ENCODE data around the gene IL1F10.
"Not testable (repeated sequence)": the region's sequence is repeated elsewhere in the genome, so short reads cannot be mapped to it uniquely, and the experiment has no call there.

IL1F10 gene

DNA sequence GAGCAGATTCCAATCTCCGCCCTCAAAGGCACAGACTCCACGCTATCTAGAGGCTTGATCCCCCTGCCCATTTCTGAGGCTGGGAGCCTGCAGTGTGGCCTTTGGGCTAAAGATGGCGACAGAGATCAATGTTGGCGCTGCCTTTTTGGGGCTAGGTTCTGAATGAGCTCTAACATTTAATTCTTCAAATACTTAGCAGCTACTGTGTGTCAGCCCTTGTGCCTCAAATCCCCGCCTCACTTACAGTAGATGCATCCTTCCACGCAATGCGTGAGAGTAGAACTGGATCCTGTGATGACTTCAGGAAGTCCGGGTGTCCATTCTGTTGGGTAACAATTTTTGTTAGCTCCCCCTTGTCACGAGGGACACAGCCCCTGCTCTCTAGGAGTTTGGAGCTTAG lies 12.4 kb downstream of the IL1F10 start:
- in situ Hi-C loops (cut with MboI; ENCODE audit: low sequenced_read_pairs) = no loop called here

DNA sequence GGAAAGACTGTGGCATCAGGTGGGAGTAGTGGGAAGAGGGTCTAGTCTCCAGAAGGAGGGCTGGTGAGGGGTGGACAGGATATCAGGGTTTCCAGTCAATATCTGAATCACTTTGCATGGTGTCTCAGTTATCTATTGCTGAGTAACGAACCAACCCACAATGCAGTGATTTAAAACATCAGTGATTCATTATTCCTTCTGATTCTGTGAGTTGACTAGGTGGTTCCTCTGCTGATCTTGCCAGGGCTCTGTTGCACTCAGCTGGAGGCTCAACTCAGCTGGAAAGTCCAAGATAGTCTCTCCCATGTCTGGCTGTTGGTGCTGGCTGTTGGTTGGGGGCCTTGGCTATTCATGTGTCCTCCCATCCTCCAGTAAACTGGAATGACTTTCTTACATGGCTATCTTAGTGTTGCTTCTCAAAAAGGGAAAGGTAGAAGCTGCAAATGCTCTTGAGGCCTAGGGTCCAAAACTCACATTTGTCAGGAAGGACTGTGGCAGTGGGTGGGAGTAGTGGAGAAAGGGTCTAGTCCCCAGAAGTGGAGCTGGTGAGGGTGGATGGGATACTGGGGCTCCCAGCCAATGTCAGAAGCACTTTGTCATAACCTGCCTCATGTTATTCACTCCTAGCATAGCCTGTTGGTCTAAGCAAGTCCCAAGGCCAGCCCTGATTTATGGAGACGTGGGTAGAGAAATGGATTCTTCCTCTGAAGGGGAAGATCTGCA lies 13.9 kb downstream of the IL1F10 start:
- in situ Hi-C loops (cut with MboI; ENCODE audit: low sequenced_read_pairs) = no loop called here

DNA sequence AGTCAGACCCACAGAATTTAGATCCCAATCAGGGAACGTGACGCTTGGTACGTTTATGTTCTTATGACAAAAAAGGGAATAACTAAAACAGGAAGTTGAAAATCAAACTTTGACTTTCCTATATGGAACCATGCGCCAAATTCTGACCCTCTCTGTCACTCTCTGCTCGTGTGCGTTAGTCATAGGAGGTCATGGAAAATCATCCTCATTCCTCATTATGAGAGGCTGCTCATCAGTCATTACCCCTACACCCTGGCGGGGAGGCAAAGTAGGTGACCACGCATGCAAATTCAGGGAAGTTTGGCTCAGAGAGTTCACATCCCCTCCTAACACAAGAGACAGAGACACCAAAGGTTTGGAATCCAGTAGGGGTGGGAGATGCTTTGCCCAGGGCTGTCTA lies 15.5 kb downstream of the IL1F10 start:
- in situ Hi-C loops (cut with MboI; ENCODE audit: low sequenced_read_pairs) = no loop called here

DNA sequence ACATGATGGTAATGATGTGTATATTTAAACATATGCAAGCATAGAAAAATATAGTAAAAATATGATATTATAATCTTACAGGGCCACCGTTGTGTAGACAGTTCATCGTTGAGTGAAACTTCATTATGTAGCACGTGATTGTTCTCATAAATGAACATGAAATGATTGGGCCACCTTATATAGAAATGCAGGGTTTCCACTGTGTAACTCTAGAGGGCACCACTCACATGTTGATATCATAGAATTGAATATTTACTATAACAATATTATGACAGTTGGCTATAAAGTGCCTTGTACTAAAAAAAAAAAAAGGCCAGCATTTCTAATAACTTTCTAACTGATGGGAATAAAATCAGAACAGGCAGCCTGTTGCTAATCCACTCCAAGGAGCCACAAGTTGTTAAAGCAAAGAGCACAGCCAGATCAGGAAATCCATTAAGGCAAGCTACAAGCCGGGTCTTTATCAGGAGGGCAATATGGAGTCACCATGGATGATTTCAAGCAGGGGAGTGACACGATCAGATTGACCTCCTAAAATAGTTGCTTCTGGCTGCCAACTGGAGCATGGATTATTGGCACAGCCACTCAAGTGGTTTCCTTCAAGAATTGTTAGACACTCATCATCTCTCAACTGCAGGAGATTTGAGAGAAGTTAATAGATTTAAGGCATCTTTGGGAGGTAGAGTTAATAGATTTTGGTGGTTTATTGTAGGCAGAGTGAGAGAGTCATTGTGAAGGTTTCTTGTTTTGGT lies 16.7 kb downstream of the IL1F10 start:
- in situ Hi-C loops (cut with MboI; ENCODE audit: low sequenced_read_pairs) = no loop called here

DNA sequence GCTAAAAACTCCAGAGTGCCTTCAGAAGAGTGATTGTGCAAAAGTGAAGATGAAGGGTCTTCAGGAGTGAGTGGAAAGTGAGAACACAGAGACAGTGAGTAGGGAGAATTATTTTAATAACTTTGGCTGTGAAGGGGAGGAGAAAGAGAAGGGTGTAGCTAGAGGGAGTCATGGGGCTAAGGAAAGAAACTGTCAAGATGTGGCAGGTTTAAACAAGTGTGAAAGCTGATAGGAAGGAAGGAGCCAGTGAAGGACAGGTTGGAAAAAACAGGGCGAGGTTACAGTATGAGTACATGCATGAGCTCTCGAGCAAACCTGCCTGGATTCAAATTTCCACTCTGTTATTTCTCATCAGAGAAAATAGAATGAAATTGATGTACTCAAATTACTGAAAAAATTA lies 17.8 kb downstream of the IL1F10 start:
- in situ Hi-C loops (cut with MboI; ENCODE audit: low sequenced_read_pairs) = no loop called here

DNA sequence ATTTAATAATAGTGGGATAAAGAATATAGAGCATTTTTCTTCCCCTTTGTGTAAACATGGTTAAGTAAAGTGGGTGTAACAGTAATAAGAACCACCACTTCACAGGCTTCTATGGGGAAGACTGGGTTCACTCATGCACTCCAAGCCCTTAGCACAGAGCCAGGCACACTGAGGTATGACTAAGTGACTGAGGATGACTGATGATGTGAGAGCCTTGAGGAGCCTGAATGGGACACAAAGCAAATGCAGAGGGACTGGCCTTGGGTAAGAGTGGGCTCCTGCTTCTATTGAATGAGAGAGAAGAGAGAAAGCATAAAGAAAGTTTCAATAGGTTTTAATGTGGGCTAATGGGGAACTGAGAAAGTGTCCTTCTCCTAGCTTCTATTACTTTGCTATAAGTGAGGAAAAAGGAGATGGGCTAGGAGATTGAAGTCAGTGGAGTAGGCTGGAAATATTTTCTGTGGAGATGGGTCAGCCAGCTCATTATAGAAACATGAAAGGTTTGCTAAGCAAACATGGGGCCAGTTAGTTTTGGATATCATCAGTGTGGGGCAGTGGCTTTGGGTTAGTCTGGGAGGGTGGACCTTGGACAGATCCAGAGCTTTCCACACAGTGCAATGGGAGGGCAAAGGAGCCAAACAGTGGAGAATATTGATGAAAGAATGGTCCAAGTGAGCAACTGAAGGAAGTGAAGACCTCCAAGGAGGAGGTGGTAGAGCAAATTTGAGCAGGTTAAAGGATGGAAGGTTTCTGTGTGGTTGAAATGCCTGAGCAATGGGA lies 20.6 kb downstream of the IL1F10 start:
- in situ Hi-C loops (cut with MboI; ENCODE audit: low sequenced_read_pairs) = no loop called here

DNA sequence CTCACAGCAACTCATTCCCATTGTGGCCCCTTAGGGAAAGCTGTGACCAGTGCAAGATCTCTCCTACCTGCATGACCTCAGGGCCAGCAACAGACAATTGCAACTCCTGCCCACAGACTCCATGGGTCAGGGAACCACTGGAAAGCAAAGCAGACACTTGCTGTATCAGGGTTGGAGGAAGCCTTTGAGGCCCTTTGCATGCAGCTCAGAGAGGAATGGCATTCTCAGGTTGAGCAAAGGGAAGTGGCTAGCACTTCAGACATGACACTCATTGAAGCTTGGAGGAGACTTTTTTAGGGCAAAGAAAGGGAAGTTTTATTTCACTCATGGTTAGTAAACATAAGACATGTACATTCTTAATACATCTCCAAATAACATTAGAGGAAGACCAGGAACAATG lies 22.1 kb downstream of the IL1F10 start:
- in situ Hi-C loops (cut with MboI; ENCODE audit: low sequenced_read_pairs) = no loop called here

DNA sequence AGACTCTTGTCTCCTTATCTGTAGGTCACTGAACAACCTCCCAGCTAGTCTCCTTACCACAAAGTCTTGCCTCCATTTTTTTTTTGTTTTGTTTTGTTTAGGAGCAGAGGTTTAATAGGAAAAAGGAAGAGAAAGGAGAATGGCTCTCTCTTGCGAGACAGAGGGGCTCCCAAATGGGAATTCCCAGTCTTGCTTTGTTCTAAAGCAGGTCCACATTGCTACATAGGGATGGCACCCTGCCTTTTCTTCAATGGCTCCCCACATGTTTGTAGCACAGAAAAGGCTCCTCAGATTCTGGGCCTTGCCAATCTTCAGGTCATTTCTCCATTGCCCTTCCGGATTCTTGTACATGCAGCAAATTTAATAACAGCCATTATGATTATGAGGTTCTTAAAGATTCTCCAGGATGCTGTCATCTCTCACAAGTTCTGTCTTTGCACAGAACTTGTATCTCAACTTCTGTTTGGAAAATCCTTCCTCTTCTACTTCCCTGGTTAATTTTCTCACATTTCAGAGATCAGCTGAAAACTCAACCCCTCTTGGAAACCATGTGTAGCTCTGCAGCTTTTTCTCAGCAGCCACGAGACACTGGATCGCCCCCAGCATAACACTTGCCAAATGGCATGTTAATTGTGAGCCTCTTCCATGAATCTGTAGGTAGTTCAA lies 23.6 kb downstream of the IL1F10 start:
- in situ Hi-C loops (cut with MboI; ENCODE audit: low sequenced_read_pairs) = no loop called here

DNA sequence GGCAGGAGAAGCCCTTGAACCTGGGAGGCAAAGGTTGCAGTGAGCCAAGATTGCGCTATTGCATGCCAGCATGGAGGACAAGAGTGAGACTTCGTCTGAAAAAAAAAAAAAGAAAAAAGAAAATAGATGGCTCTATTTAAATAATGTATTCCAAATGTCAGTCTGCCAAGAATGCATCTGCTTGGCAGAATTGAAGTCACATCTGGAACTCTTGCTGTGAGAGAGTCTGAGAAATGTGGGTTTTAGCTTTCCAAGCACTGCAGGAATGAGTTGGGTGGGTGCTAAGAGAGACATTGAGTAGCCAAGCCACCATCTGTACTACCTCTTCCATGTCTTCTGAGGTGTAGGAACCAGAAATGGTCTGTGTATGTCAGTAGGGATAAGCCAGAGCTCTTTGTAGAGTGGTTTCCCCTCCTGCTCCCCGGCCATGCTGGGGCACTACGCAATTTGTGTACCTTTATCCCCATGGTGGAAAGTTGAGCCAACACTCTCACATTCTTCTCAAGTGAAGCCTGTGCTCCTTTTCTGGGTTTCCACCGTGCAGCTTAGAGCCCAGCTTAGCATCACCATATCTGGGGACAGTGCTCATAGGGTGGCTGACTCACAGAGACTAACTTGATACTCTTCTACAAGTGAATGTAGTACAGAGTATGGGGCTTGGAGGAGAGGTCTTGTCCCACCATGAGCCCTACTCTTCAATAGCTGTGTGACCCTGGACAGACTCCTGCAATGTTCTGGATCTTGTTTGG lies 25.3 kb downstream of the IL1F10 start:
- in situ Hi-C loops (cut with MboI; ENCODE audit: low sequenced_read_pairs) = no loop called here

DNA sequence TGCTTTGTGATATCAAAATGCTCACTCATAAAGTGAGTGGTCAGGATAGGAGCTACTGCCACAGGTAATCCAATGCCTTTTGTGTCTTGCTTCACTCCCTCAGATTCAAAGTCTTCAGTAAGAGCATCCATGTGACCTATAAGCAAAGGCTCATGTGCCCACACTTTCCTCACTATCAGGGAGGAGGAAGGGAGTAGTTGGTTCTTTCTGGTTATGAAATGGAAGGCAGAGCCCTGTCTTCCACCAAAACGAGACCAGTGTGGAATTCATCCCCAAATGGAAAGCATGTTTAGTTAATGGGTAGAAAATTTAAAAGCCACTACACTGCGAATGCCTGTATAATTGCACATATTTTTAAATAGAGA lies 25.8 kb downstream of the IL1F10 start:
- in situ Hi-C loops (cut with MboI; ENCODE audit: low sequenced_read_pairs) = no loop called here

DNA sequence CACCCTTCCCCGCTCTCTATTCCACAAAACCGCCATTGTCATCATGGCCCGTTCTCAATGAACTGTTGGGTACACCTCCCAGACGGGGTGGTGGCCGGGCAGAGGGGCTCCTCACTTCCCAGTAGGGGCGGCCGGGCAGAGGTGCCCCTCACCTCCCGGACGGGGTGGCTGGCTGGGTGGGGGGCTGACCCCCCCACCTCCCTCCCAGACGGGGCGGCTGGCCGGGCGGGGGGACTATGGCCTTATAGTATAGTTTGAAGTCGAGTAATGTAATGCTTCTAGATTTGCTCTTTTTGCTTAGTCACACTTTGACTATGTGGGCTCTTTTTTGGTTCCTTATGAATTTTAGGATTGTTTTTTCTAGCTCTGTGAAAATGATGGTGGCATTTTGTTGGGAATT lies 28.5 kb downstream of the IL1F10 start:
- in situ Hi-C loops (cut with MboI; ENCODE audit: low sequenced_read_pairs) = not testable (repeated sequence)

DNA sequence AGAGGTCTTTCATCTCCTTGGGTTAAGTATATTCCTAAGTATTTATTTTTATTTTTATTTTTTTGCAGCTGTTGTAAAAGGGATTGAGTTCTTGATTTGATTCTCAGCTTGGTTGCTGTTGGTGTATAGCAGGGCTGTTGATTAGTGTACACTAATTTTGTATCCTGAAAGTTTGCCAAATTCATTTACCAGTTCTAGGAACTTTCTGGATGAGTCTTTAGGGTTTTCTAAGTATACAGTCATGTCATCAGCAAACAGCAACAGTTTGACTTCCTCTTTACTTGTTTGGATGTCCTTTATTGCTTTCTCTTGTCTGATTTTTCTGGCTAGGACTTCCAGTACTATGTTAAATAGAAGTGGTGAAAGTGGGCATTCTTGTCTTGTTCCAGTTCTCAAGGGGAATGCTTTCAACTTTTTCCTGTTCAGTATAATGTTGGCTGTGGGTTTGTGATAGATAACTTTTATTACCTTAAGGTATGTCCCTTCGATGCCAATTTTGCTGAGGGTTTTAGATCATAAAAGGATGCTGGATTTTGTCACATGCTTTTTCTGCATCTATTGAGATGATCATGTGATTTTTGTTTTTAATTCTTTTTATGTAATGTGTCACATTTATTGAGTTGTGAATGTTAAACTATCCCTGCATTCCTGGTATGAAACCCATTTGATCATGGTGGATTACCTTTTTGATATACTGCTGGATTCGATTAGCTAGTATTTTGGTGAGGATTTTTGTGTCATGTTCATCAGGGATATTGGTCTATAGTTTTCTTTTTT lies 29.3 kb downstream of the IL1F10 start:
- in situ Hi-C loops (cut with MboI; ENCODE audit: low sequenced_read_pairs) = not testable (repeated sequence)

DNA sequence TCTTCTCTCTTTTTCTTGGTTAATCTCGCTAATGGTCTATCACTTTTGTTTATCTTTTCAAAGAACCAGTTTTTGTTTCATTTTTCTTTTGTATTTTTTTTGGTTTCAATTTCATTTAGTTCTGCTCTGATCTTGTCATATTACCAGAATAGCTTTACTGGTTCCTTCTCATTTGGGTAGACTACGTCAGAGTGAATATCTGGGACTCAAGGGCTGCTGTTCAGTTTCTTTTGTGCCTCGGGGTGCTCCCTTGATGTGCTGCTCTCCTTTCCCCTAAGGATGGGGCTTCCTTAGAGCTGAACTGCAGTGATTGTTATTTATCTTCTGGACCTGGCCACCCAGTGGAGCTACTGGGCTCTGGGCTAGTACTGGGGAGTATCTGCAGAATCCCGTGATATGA lies 30.3 kb downstream of the IL1F10 start:
- in situ Hi-C loops (cut with MboI; ENCODE audit: low sequenced_read_pairs) = no loop called here

DNA sequence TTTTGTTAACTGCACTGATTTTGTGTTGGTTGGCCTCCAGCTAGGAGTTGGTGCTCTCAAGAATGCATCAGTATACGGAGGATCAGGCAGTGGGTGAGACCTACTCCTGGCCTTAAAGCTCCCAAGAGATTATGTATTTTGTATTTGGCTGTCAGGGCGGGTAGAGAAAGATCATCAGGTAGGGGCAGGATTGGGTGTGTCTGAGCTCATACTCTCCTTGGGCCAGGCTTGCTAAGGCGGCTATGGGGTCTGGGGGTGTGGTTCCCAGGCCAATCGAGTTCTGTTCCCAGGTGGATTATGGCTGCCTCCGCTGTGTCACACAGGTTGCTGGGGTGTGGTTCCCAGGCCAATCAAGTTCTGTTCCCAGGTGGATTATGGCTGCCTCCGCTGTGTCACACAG lies 30.8 kb downstream of the IL1F10 start:
- in situ Hi-C loops (cut with MboI; ENCODE audit: low sequenced_read_pairs) = no loop called here

DNA sequence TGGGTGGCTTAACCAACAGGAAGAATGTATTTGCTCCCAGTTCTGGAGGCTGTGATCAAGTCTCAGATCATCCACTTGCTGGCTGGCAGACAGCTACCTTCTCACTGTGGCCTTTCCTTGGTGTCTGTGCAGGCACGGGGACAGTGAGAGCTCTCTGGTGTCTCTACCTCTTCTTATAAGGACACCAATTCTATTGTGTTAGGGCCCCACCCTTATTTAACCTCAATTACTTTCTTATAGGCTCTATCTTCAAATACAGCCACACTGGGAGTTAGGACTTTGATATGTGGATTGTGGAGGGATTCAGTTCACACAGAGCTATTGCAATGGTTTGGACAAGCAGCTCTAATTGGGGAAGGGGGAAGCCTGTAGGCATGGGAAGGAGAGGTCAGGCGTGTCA lies 34.4 kb downstream of the IL1F10 start:
- in situ Hi-C loops (cut with MboI; ENCODE audit: low sequenced_read_pairs) = no loop called here

DNA sequence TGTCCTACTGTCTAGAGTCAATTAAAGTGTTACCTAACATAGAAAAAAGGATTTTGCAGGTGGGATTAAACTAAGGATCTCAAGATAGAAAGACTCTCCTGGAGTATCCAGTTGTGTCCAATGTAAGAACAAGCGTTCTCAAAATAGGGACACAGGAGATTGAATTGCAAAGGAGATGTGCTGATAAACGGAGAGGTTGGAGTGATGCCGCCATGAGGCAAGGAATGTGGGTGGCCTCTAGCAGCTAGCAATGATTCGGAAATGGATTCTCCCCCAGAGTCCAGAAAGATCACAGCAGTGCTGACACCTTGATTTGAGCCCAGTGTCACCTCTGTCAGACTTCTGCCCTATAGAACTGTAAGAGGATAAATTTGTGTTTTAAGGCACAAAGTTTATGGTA lies 35.5 kb downstream of the IL1F10 start:
- in situ Hi-C loops (cut with MboI; ENCODE audit: low sequenced_read_pairs) = no loop called here

DNA sequence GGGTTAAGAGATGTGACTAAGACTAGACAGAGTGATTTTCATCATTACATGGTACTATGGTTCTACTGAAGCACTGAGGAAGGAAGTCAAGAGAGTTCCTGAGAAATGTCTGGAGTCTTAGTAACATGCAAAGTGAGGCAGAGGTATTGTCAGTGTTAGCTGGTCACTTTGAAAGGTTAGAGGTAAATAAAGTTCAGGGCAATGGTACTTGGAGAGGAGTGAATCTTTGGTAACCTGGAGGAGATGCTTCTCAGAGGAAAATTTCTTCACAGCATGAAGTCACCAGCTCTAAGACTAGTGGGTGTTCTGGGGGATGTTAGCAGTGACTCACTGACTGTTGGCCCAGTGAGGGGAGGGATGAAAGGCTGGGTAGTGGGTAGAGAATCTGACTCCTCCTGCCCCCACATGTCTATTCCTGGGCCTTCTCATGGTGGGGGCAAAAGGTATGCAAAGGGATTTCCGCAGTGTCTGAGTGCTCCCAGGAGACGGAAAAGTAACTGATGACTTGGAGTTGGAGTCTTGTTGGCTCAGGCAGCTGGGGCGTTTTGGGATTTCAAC lies 36.4 kb downstream of the IL1F10 start:
- in situ Hi-C loops (cut with MboI; ENCODE audit: low sequenced_read_pairs) = no loop called here

DNA sequence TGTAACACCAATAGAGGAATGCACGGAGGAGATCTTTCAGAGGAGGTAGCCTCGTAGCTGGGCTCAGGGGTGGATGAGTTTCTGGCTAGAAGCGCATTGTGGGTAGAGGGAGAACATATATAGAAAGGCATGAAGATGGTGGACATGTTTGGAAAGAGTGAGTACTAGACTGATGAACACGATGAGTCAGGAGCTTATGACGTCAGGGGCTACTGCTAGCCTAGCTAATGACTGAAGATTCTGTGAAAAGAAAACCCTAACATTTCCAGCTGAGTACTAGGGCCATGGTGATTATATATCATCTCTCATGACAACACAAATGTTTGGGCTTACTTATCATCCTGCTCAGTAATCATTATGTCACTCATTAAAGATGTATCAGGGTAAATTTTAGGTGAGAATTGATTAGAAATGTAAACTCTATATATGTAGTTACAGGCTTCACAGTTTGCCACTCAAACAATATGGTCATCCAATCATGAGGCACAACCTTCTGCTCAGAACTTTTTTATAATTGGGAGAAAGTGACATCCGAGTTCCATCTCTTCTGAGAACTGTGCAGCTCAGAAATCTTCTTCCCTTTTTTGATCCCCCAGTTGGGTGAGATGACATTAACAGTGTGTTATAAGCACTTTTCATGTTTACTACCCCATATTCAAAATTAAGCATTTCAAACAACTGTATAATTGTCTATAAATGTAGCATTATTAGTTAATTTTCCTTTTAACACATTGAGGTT lies 37.4 kb downstream of the IL1F10 start:
- in situ Hi-C loops (cut with MboI; ENCODE audit: low sequenced_read_pairs) = no loop called here

DNA sequence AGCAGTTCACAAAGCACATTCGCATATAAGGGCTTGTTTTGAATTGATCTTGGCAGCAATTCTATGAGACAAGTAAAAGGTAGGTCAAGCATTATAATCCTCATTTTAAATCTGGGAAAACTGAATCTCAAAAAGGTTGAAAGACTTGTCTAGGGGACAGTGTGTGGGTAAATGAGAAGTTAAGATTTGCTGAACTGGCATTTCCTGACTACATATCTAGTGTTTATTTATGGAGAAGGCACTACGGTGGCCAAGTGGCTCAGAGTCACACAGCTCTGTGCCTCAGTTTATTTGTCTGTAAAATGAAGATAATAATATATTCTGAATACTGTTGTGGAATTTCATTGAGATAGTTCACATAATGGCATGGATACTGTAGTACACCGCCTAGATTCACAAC lies 43.4 kb downstream of the IL1F10 start:
- in situ Hi-C loops (cut with MboI; ENCODE audit: low sequenced_read_pairs) = no loop called here
